HUES48 (cell line): ENCODE measurements around the gene SPATA1.

Experiments used
- H3K27ac ChIP-seq: one replicate; pipeline ENCODE4 v1.7.0; 2013; ENCODE audit warnings: low read depth, low read length, inconsistent platforms
- H3K27me3 ChIP-seq: 2 replicates; pipeline ENCODE4 v1.6.1; 2013; ENCODE audit warnings: mild to moderate bottlenecking, low read length; ENCODE audit not compliant: control insufficient read depth, insufficient read depth
- H3K36me3 ChIP-seq: 2 replicates; pipeline ENCODE4 v1.6.1; 2013; ENCODE audit warnings: low read length; ENCODE audit not compliant: control insufficient read depth, insufficient read depth
- H3K4me1 ChIP-seq: 2 replicates; pipeline ENCODE4 v1.6.1; 2013; ENCODE audit warnings: mild to moderate bottlenecking, low read length; ENCODE audit not compliant: control insufficient read depth, insufficient read depth
- H3K4me3 ChIP-seq: 2 replicates; pipeline ENCODE4 v1.5.1; 2013; ENCODE audit warnings: mild to moderate bottlenecking, low read depth, low read length
- H3K9ac ChIP-seq: 2 replicates; pipeline ENCODE4 v1.6.1; 2013; ENCODE audit warnings: mild to moderate bottlenecking, low read depth, low read length, moderate library complexity
- H3K9me3 ChIP-seq: 2 replicates; pipeline ENCODE4 v1.6.1; 2013; ENCODE audit warnings: low read length; ENCODE audit not compliant: control insufficient read depth, insufficient read depth

The SPATA1 gene

GRCh38 chr1:84509029-84509428 is 2.8 kb downstream of the SPATA1 start:
- no peaks in the 10 kb centered on the region for H3K36me3 ChIP-seq
- no peaks in the 10 kb centered on the region for H3K9me3 ChIP-seq
- H3K9ac ChIP-seq, result no peak overlapping the region
- peaks cover 7% of the 10 kb centered on the region for H3K27me3 ChIP-seq
- no peak overlapping the region for H3K4me3 ChIP-seq
- H3K27ac ChIP-seq, result no peak overlapping the region
- peaks cover 10% of the 10 kb centered on the region for H3K4me1 ChIP-seq

GRCh38 chr1:84510165-84510564 is 4.0 kb downstream of the SPATA1 start:
- no peak overlapping the region for H3K4me3 ChIP-seq
- H3K9ac ChIP-seq, result no peak overlapping the region
- H3K27me3 ChIP-seq, result peaks cover under 1% of the 10 kb centered on the region
- no peak overlapping the region for H3K27ac ChIP-seq
- H3K36me3 ChIP-seq, result no peaks in the 10 kb centered on the region
- H3K4me1 ChIP-seq, result no peaks in the 10 kb centered on the region; the same call in 1 of the 2 replicates
- no peaks in the 10 kb centered on the region for H3K9me3 ChIP-seq

- Histone ChIP-seq H3K9me3 (no peaks in the 10 kb centered on the region), H3K27me3 (no peaks in the 10 kb centered on the region), H3K27ac (no peak overlapping the region), H3K9ac (no peak overlapping the region), H3K4me1 (no peaks in the 10 kb centered on the region), H3K36me3 (no peaks in the 10 kb centered on the region), H3K4me3 (no peak overlapping the region)
Measured at GRCh38 chr1:84510668-84511067, 4.5 kb downstream of the SPATA1 start.

GRCh38 chr1:84524590-84524989 is 18.4 kb downstream of the SPATA1 start:
- H3K36me3 ChIP-seq, result no peaks in the 10 kb centered on the region
- no peak overlapping the region for H3K27ac ChIP-seq
- no peaks in the 10 kb centered on the region for H3K9me3 ChIP-seq
- no peaks in the 10 kb centered on the region for H3K27me3 ChIP-seq
- H3K4me3 ChIP-seq, result no peak overlapping the region
- H3K4me1 ChIP-seq, result no peaks in the 10 kb centered on the region
- H3K9ac ChIP-seq, result no peak overlapping the region

- no peak overlapping the region for H3K27ac ChIP-seq
- no peaks in the 10 kb centered on the region for H3K36me3 ChIP-seq
- no peaks in the 10 kb centered on the region for H3K27me3 ChIP-seq
- H3K9me3 ChIP-seq, result no peaks in the 10 kb centered on the region
- H3K4me3 ChIP-seq, result no peak overlapping the region
- H3K4me1 ChIP-seq, result no peaks in the 10 kb centered on the region
- H3K9ac ChIP-seq, result no peak overlapping the region
Measured at GRCh38 chr1:84525779-84526178, 19.6 kb downstream of the SPATA1 start.

- no peak overlapping the region for H3K4me3 ChIP-seq
- no peaks in the 10 kb centered on the region for H3K27me3 ChIP-seq
- no peak overlapping the region for H3K9ac ChIP-seq
- H3K4me1 ChIP-seq, result no peaks in the 10 kb centered on the region
- H3K36me3 ChIP-seq, result no peaks in the 10 kb centered on the region
- H3K27ac ChIP-seq, result no peak overlapping the region
- no peaks in the 10 kb centered on the region for H3K9me3 ChIP-seq
Measured at GRCh38 chr1:84538599-84538998, 32.4 kb downstream of the SPATA1 start.

- H3K4me1 ChIP-seq, result no peaks in the 10 kb centered on the region
- H3K27me3 ChIP-seq, result no peaks in the 10 kb centered on the region
- H3K9ac ChIP-seq, result no peak overlapping the region
- H3K36me3 ChIP-seq, result no peaks in the 10 kb centered on the region
- no peak overlapping the region for H3K27ac ChIP-seq
- H3K9me3 ChIP-seq, result no peaks in the 10 kb centered on the region
- H3K4me3 ChIP-seq, result no peak overlapping the region
Measured at GRCh38 chr1:84539972-84540371, 33.8 kb downstream of the SPATA1 start.

- H3K4me1 ChIP-seq, result no peaks in the 10 kb centered on the region
- H3K4me3 ChIP-seq, result no peak overlapping the region
- H3K27ac ChIP-seq, result no peak overlapping the region
- no peaks in the 10 kb centered on the region for H3K9me3 ChIP-seq
- H3K36me3 ChIP-seq, result no peaks in the 10 kb centered on the region
- H3K27me3 ChIP-seq, result no peaks in the 10 kb centered on the region
- no peak overlapping the region for H3K9ac ChIP-seq
Measured at GRCh38 chr1:84540759-84541158, 34.6 kb downstream of the SPATA1 start.

GRCh38 chr1:84541679-84542078 is 35.5 kb downstream of the SPATA1 start:
- no peaks in the 10 kb centered on the region for H3K36me3 ChIP-seq
- H3K9ac ChIP-seq, result no peak overlapping the region
- no peak overlapping the region for H3K27ac ChIP-seq
- no peaks in the 10 kb centered on the region for H3K27me3 ChIP-seq
- no peaks in the 10 kb centered on the region for H3K4me1 ChIP-seq
- no peak overlapping the region for H3K4me3 ChIP-seq
- no peaks in the 10 kb centered on the region for H3K9me3 ChIP-seq

- Histone ChIP-seq H3K4me1 (no peaks in the 10 kb centered on the region), H3K27ac (no peak overlapping the region), H3K9ac (no peak overlapping the region), H3K36me3 (no peaks in the 10 kb centered on the region), H3K4me3 (no peak overlapping the region), H3K9me3 (no peaks in the 10 kb centered on the region), H3K27me3 (no peaks in the 10 kb centered on the region)
Measured at GRCh38 chr1:84550826-84551225, 44.6 kb downstream of the SPATA1 start.

- no peaks in the 10 kb centered on the region for H3K36me3 ChIP-seq
- H3K27me3 ChIP-seq, result no peaks in the 10 kb centered on the region
Measured at GRCh38 chr1:84569216-84569615, 63.0 kb downstream of the SPATA1 start.

More at GRCh38 chr1:84569216-84569615, 63.0 kb downstream of the SPATA1 start:
- H3K9ac ChIP-seq, result no peak overlapping the region
- H3K9me3 ChIP-seq, result no peaks in the 10 kb centered on the region
- H3K4me1 ChIP-seq, result peaks cover 24% of the 10 kb centered on the region
- no peak overlapping the region for H3K27ac ChIP-seq
- no peak overlapping the region for H3K4me3 ChIP-seq
